ENCODE results near the gene PLA2G1B.

PLA2G1B gene

DNA sequence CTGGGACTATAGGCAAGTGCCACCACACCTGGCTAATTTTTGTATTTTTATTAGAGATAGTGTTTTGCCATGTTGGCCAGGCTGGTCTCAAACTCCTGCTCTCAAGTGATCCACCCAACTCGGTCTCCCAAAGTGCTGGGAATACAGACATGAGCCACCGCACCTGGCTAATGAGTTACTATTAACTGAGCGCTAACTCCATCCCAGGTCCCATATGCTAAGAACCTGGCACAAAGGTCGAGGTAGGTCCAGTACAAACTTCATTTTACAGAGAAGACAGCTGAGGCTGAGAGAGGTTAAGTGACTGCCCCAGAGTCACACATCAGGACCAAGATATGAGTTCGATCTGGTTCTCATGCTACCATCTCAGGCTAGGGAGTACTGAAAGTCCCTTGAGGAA, 4.5 kb upstream of the PLA2G1B start:
- Histone ChIP-seq H3K27me3 (ENCODE audit: insufficient read depth, low read depth, severe bottlenecking) (no peaks in the 10 kb centered on the region), H3K27ac (no peak overlapping the region), H3K36me3 (no peaks in the 10 kb centered on the region), H3K9me3 (ENCODE audit: severe bottlenecking) (peaks cover 12% of the 10 kb centered on the region), H3K4me3 (ENCODE audit: low read depth, low read length) (no peak overlapping the region)
- TF ChIP-seq, protein P1, sequence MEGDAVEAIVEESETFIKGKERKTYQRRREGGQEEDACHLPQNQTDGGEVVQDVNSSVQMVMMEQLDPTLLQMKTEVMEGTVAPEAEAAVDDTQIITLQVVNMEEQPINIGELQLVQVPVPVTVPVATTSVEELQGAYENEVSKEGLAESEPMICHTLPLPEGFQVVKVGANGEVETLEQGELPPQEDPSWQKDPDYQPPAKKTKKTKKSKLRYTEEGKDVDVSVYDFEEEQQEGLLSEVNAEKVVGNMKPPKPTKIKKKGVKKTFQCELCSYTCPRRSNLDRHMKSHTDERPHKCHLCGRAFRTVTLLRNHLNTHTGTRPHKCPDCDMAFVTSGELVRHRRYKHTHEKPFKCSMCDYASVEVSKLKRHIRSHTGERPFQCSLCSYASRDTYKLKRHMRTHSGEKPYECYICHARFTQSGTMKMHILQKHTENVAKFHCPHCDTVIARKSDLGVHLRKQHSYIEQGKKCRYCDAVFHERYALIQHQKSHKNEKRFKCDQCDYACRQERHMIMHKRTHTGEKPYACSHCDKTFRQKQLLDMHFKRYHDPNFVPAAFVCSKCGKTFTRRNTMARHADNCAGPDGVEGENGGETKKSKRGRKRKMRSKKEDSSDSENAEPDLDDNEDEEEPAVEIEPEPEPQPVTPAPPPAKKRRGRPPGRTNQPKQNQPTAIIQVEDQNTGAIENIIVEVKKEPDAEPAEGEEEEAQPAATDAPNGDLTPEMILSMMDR (IDR thresholded peaks at IDR 0.05; ENCODE audit: low read depth, low read length): no peak
- DNase-seq: no peak

DNA sequence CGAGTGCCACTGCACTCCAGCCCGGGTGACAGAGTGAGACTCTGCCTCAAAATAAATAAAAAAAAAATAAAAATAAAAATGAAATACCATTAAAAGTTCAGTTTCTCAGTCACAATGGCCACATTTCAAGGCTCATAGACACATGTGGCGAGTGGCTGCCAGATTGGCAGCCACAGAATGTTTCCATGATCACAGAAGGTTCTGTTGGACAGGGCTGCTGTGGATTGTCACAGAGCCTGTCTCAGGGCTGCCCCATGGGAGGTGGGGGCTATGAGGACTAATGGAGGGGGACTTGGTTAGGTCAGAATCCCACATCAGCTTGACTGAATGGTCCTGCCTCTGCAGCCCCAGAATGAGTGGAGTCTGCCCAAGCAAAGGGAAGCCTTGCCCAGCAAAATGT, 3.8 kb upstream of the PLA2G1B start:
- H3K27me3 ChIP-seq (ENCODE audit: insufficient read depth, low read depth, severe bottlenecking): no peaks in the 10 kb centered on the region
- H3K9me3 ChIP-seq (ENCODE audit: severe bottlenecking): peaks cover 6% of the 10 kb centered on the region

DNA sequence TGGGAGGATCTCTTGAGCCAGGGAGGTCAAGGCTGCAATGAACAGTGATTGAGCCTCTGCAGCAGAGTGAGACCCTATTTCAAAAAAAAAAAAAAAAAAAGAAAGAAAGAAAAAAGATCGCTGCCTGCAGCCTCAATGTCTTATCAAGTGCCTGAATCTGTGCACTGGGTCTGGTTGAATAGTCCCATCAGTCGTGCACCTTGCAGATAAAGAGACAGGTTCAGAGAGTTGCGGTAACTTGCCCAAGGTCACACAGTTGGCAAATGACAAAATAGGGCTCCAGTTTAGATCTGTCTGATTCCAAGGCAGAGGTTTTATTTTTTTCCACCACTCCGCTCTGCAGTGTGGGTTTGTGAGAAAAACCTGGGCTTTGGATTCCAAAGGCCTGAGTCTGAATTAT, 649 bp upstream of the PLA2G1B start:
- TF ChIP-seq, protein P1 (IDR thresholded peaks at IDR 0.05; ENCODE audit: low read depth, low read length): no peak

More for the DNA sequence above, 3.8 kb upstream of the PLA2G1B start:
- Histone ChIP-seq H3K36me3 (no peaks in the 10 kb centered on the region), H3K27ac (no peak overlapping the region), H3K4me3 (ENCODE audit: low read depth, low read length) (no peak overlapping the region)
- TF ChIP-seq, protein P1 (IDR thresholded peaks at IDR 0.05; ENCODE audit: low read depth, low read length): no peak
- DNase-seq: no peak

DNA sequence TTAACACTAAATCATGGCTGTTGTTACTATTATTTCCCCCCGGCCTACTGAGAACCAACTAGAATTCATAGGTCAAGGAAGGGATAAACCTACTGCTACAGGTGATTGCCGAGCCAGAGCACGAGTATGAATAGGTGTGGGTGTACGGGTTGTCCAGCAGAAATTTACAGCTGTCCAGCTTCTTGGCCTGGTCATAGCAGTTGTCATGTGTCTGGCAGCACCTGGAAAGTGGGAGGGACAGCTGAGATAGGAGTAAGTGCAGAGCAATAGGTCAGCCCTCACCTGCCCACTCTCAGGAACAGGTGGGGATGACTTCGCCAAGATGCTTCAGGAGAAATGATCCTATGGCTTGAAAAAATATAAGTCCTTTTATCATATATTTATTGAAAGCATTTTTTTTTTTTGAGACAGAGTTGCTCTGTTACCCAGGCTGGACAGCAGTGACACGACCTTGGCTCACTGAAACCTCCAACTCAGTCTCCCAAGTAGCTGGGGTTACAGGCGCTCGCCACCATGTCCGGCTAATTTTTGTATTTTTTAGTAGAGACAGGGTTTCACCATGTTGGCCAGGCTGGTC, 2.6 kb downstream of the PLA2G1B start:
- Histone ChIP-seq H3K27me3 (ENCODE audit: insufficient read depth, low read depth, severe bottlenecking) (no peaks in the 10 kb centered on the region), H3K9me3 (ENCODE audit: severe bottlenecking) (no peaks in the 10 kb centered on the region), H3K36me3 (no peaks in the 10 kb centered on the region), H3K27ac (no peak overlapping the region), H3K4me3 (ENCODE audit: low read depth, low read length) (no peak overlapping the region)
- TF ChIP-seq, protein P1 (IDR thresholded peaks at IDR 0.05; ENCODE audit: low read depth, low read length): no peak
- no peak for DNase-seq

More for the DNA sequence above, 649 bp upstream of the PLA2G1B start:
- Histone ChIP-seq H3K36me3 (no peaks in the 10 kb centered on the region), H3K9me3 (ENCODE audit: severe bottlenecking) (no peaks in the 10 kb centered on the region), H3K4me3 (ENCODE audit: low read depth, low read length) (no peak overlapping the region), H3K27ac (no peak overlapping the region), H3K27me3 (ENCODE audit: insufficient read depth, low read depth, severe bottlenecking) (no peaks in the 10 kb centered on the region)
- no peak for DNase-seq

DNA sequence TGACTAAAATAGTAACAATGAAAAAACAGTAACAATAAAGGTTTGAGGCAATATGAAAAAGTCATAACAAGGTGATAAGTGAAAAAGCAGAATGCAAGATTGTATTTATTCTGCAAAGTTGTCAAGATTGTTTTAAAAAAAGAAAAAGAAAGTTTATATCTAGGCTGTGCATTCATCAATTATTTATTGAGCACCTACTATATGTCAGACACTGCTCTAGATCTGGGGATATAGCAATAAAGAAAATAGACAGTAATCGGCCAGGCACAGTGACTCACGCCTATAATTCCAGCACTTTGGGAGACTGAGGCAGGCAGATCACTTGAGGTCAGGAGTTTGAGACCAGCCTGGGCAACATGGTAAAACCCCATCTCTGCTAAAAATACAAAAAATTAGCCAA, 3.8 kb downstream of the PLA2G1B start:
- Histone ChIP-seq H3K27ac (no peak overlapping the region), H3K36me3 (no peaks in the 10 kb centered on the region), H3K4me3 (ENCODE audit: low read depth, low read length) (no peak overlapping the region), H3K9me3 (ENCODE audit: severe bottlenecking) (no peaks in the 10 kb centered on the region), H3K27me3 (ENCODE audit: insufficient read depth, low read depth, severe bottlenecking) (no peaks in the 10 kb centered on the region)
- DNase-seq: no peak
- TF ChIP-seq, protein P1 (IDR thresholded peaks at IDR 0.05; ENCODE audit: low read depth, low read length): no peak

Data from WERI-Rb-1 (cell line).